Measurements from ENCODE around the gene KCNJ10.
A peak's percentile ranks its signal among the peaks of the same experiment; 100 is the strongest.

KCNJ10 gene

GRCh38 chr1:160083968-160084770 is 14.2 kb upstream of the KCNJ10 start:
- no peak for DNase-seq

DNA sequence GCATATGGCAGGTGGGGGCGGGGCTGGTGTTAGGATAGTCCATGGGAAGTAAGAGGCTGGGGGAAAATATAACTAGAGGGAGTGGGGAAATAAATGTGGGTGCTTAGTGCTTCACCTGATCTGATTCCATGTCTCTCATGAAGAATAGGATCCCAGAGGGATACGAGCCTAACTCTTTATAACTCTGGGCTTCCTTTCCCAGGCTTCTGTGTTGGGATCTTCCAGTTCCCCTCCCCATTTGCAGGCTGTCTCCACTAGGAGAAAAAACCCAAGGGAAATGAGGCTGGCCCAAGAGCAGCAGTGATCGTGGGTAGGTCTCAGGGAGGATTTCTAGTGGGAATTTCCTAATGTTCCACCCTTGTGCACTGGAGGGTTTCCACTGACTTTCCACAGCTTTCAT is 13.0 kb upstream of the KCNJ10 start:
- no peak for DNase-seq

DNA sequence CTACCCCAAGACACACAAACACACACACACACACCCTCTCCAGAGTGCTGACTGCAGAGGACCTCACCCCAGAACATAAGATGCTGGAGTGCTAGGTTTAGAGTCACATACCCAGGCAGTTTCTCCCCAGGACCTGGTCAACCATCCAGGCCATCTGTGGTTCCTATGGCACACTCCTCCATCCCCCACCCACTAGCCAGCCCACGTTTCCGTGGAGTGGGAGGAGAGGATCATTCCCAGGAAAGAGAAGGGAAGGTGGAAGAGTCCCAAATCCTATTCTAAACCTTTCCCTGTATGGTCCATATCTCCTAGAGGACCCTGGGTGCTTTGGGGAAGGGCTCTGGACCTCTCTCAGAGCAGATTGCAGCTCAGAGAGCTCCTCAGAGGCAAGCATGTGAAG is 12.5 kb upstream of the KCNJ10 start:
- no peak for DNase-seq

DNA sequence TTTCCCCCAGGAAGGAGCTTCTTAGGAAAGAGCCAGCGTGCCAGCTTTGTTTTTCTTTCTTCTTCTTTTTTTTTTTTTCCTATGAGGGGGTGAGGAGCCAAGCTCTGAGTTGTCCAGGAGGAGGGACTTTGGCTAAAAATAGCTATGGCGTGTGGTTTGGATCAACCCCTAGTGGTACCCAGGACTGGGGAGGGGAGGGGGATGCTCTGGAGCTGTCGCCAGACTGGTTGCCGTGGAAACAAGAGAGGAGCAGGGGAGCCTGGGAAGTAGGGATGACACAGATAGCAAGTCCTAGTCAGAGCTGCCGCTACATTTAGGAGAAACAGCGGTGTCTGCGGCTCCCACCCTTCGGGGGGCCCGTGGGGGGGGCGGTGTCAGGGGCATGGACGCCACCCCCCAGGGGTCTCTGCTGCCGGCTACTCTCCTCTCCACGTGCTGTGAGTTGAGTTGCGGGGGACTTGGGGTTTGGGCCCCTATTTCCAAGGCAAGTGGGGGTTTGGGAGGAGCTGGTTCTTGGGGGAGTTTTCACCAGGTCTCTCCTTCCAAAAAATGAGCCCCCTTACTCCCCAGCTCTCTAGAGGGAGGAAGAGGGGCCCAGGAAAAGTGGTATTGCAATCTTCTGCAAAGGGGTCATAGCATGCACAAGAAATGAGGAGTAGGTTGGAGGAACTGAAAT is 11.4 kb upstream of the KCNJ10 start, which contains the start of gene KCNJ9:
Gene KCNJ9 (plus strand): TSS at position 278 of the 676 bp plus-strand sequence. CDS start 2,493 bp downstream, outside the sequence.
- DNase-seq: no peak

GRCh38 chr1:160080381-160081100 is 10.6 kb upstream of the KCNJ10 start:
- DNase-seq: no peak

DNA sequence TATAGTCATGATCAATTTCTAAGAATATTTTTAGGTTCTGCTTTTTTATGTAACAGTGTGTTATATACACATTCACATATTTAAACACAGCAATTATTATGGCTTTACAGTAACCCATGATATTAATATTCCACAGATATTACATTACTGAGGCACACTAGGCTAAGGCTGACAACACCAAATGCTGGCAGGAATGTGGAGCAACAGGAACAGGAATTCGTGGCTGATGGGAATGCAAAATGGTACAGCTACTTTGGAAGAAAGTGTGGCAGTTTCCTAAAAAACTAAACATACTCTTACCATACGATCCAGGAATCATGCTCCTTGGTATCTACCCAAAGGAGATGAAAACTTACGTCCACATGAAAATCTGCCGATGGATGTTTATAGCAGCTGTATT is 9.5 kb upstream of the KCNJ10 start:
- DNase-seq: no peak

DNA sequence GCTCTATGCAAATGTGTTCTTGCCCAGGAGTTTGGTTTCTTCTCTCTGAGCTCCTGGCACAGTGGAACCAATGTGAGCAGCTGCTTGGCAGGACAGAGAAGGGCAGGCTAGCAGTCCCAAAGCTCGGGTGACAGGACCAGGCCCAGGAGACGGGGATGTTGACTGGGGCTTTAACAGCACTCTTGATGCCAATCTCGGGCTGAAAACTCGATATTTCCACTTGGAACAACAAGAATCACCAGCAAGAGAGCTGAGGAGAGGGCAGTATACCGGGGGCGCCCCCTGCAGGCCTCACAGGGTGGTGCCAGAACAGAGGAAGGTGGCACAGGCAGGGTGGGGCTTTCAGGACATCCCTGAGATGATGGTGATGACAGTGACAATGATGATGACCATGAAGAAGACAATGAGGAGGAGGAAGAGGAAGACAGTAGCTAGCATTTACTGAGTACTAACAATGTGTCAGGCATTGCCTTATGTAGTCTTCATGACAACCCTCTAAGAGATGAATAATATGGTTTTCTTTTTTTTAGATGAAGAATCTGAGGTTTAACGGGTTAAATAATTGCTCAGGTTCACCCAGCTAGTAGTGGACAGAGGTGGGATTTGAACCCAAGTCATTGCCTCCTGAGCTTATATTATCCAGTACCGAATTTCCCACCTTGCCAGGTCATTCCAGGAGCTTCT is 8.7 kb upstream of the KCNJ10 start:
- no peak for DNase-seq

- DNase-seq: no peak
Observed at GRCh38 chr1:160077486-160077885, 7.5 kb upstream of the KCNJ10 start.

- DNase-seq: peak; percentile 5
Observed at GRCh38 chr1:160076295-160076694, 6.3 kb upstream of the KCNJ10 start.

GRCh38 chr1:160075836-160076235 is 5.9 kb upstream of the KCNJ10 start:
- DNase-seq: no peak

DNA sequence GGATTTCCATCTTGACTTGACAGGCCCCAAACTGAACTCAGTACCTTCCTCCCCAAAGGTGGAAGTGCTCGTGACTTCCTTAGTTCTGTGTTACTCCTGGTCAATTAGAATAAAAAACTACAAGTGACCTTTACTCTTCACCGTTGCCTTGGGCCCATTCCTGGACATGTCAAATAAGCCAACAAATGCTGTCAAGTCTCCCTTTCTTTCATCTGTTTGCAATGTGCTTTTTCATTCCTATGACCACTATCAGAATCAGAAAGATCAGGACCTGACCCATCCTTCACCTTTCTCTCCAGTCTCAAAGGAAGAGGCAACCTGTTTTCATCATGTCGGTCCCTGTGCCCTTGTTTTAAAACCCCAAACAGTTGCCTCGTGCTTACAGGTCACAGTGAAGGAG is 4.9 kb upstream of the KCNJ10 start:
- DNase-seq: no peak

DNA sequence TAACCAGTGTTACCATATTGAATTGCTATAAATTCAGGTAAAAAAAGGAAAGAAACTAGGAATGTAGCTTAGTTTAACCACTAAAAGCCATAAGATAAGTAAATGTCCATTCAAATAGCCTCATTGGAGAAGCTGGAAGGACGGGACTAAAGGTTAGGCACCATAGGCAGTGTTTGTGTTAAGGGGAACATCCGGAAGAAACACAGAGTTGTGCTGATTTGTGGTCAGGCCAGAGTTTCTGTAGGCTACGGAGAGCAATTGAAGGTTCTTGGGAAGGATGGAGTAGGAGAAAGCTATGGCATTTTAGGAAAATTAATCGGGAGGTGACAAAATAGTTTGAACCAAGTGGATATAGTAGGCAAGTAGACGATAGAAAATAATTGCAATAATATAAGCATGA is 1.3 kb upstream of the KCNJ10 start:
- DNase-seq: no peak

DNA sequence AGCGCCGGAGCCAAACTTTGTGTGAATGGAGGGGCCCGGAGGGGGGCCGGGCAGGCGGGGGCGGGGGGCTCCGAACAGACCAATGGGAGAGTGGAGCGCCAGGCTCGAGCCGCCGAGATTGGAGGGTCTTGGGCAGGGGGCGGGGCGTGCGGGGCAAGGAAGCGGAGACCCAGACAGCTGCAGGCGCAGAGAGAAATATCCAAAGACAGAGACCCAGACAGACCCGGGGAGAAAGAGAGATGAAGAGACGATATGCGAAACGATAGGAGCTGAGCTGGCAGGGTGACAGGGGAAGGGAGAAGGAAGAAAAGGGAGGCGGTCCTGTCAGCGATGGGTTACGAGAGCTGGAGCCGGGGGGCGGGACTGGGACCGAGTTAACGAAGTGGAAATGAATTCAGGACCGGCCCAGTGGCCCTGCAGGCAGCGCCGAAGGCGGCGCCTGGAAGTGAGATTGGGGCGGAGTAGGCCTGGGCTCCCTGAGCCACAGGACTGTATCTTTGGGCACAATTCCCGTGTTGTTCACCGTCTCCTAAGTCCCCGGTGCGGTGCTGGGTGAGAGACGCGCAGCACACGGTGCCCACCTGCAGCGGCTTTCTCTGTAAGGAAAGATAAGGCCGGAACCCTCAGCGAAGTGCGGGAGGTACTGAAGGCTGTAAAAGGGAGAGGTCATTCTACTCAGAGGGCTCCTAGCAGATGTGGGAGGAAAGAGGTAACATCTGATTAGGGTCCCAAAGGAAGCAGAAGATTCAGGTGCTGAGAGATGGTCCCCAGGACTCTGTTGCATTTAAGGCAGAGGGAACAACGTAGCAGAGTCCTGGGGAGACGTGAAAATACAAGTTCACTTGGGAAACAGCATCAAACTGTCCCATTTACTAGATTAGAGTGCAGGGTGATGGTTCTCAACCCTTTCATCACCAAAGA is 543 bp upstream of the KCNJ10 start:
- DNase-seq: peak; percentile 58

DNA sequence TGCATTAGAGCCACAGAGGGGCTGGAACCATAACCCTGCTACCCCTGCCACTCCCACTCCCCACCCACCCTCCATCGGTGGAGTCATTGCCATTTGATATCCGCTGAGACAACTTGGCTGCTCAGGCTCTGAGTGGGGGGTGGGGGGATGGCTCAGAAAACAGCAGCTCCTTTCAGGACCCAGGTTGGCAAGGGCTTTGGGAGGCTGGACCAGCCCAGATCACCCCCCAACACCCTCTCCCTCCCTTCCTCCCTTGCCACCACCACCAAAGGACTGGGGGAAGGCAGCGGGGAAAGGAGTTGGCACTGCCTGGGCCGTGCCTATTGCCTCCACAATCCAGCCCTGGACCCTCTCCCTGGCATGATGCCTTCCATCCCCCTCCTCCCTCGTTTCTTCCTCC is 1.7 kb downstream of the KCNJ10 start:
- no peak for DNase-seq

DNA sequence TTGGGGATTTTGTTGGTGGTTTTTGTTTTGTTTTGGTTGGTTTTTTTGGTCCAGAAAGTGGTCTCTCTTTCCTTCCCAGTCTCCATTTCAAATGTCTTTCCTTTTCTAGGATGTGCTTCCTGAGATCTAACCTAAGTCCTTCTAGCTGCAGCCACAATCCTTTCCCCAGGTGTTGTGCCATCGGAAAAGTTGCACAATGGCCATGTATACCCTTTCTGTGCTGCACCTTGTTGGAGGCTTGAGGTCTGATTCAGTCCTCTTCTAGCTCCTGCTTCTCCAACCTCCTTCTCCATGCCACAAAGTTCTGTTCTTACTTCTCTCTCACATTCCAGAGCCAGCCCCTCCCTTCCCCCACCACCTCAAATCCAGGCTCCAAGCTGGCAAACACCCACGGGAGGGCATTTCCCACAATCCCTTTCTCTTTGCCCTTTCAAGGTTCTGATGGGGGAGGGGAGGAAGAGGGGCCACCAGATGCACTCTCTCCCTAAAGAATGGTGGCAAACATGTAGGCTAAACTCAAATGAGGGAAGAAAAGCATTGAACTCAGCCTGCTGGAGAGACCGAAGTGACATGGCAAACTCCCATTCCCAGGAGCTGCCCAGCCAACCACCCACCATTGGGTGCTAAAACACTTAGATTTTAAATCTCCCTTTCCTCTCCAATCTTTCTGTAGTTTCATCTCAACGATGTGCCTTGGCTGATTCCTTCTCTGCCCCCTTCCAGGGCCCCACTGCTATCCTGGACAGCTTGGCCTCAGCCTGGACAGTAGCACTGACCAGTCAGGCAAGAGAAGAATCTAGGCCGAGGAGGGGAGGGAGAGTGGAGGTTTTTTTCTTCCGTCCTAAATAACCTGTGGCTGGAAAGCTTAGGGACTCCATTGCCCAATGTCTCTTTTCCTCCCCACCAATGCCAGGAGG is 2.9 kb downstream of the KCNJ10 start:
- no peak for DNase-seq

GRCh38 chr1:160064746-160065145 is 5.2 kb downstream of the KCNJ10 start:
- DNase-seq: no peak

DNA sequence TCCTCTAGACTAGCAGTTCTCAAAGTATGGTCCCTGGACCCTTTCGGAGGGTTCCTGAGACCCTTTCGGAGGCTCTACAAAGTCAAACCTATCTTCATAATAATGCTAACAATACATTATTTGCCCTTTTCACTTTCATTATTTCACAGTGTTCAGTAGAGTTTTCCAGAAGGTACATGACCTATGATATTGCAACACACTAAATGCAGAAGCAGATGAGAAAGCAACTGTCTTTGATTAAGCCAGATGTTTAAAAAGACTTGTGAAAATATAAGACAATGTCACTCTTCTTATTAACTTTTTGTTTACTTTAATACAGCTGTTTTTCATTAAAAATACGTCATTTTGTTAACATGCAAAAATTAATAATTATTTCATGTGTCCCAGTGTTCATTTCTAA is 5.8 kb downstream of the KCNJ10 start:
- no peak for DNase-seq

- no peak for DNase-seq
Observed at GRCh38 chr1:160063176-160063575, 6.8 kb downstream of the KCNJ10 start.

GRCh38 chr1:160062230-160062532 is 7.8 kb downstream of the KCNJ10 start:
- no peak for DNase-seq

DNA sequence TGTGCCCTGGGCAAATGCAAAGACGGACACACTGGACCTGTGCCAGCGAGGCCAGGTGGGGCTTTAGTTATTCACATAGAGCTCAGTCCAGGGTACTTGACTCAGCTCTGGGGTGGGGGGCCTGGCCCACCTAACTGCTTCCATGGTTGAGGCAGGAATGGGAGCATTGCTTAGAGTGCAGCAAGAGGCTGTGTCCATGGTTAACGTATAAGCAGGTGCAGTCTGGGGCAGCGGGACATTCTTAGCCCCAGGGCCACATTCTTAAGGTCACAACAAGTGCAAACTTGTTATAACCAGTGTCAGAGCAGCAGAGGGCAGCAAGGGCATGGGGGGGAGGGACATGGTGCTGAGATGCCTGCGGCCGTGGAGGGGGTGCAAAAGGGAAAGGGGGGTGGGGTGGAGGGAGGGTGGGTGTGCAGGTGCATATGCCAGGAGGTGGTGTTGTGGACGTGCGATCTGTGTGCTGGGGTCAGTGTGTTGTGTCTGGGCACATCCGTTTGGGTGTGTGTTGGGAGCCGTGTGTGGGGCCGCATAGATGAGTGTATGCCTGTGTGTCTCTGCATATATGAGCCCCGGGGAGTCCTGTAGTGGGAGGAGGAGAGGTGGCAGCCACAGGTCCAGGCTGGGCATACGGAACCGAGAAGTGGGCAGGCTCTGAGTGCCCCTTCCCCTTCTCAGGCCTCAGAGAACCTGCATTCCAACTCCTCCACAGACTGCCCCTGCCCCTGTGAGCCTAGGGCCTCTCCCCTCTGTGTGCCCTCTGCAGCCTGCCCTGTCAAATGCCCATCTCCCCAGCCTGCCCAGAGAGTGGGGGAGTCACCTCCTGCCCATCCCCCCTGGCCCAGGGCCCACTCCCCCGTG is 8.4 kb downstream of the KCNJ10 start:
- no peak for DNase-seq

Measured in fibroblast of skin of abdomen (primary cell).